Activated naive CD8-positive, alpha-beta T cell treated with anti-CD3 and anti-CD28 coated beads, Interleukin-2, amount 50 U/mL, for 24 hours (primary cell): Measurements from ENCODE around the gene SMPX.

Source experiments
- ATAC-seq: fragments of 150-1000 bp; cut with Tn5 transposase; one replicate; pipeline ENCODE4 v1.10.0; 2021
- DNase-seq: peaks from one replicate; pipeline ENCODE4 v3.0.0; 2021
- H3K27ac Mint-ChIP-seq: one replicate; pipeline ENCODE4 v1.8.0; 2021; ENCODE audit warnings: mild to moderate bottlenecking, mixed read lengths
- H3K27me3 Mint-ChIP-seq: one replicate; pipeline ENCODE4 v1.8.0; 2021; ENCODE audit warnings: mixed read lengths
- H3K36me3 Mint-ChIP-seq: one replicate; pipeline ENCODE4 v1.8.0; 2021; ENCODE audit warnings: low read depth, mixed read lengths
- H3K4me1 Mint-ChIP-seq: one replicate; pipeline ENCODE4 v1.8.0; 2021; ENCODE audit warnings: mixed read lengths
- H3K4me3 Mint-ChIP-seq: one replicate; pipeline ENCODE4 v1.8.0; 2021; ENCODE audit warnings: mild to moderate bottlenecking, moderate library complexity, mixed read lengths
- H3K9me3 Mint-ChIP-seq: one replicate; pipeline ENCODE4 v1.8.0; 2021; ENCODE audit warnings: mixed read lengths

Gene SMPX

DNA sequence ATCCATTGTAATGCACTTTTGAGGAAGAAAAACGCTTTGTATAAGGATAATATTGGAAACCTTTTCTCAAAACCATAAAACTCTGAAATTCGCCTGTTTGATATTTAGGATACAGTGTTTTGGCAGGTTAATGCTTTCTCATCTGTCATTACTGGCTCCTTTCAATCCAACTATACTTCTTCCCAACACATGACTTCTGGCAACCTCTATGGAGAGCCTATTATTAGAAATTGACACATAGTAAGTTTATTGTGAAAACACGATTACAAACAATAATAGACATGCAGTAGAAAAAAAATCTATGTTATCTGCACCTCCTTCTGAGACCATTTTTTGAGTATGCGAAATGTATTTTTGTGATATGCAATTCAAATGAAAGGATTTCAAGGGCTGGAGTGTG is 95.2 kb downstream of the SMPX start:
- Mint-ChIP-seq H3K27me3 (peaks cover 13% of the 10 kb centered on the region), H3K36me3 (no peaks in the 10 kb centered on the region), H3K4me1 (peaks cover 2% of the 10 kb centered on the region), H3K27ac (no peak overlapping the region), H3K4me3 (no peak overlapping the region), H3K9me3 (no peaks in the 10 kb centered on the region)
- DNase-seq (no peak), ATAC-seq (no peak)

GRCh38 chrX:21661316-21661715 is 96.6 kb downstream of the SMPX start:
- peaks cover 4% of the 10 kb centered on the region for H3K4me1 Mint-ChIP-seq
- no peak for ATAC-seq
- no peaks in the 10 kb centered on the region for H3K9me3 Mint-ChIP-seq
- H3K4me3 Mint-ChIP-seq, result no peak overlapping the region
- H3K36me3 Mint-ChIP-seq, result no peaks in the 10 kb centered on the region
- DNase-seq, result no peak
- no peak overlapping the region for H3K27ac Mint-ChIP-seq
- peaks cover 14% of the 10 kb centered on the region for H3K27me3 Mint-ChIP-seq

- H3K9me3 Mint-ChIP-seq, result no peaks in the 10 kb centered on the region
- no peak overlapping the region for H3K4me3 Mint-ChIP-seq
- no peak for DNase-seq
- peaks cover 4% of the 10 kb centered on the region for H3K4me1 Mint-ChIP-seq
- no peaks in the 10 kb centered on the region for H3K36me3 Mint-ChIP-seq
- H3K27me3 Mint-ChIP-seq, result peaks cover 12% of the 10 kb centered on the region
- no peak overlapping the region for H3K27ac Mint-ChIP-seq
- ATAC-seq, result no peak
Measured at GRCh38 chrX:21660156-21660555, 97.8 kb downstream of the SMPX start.

DNA sequence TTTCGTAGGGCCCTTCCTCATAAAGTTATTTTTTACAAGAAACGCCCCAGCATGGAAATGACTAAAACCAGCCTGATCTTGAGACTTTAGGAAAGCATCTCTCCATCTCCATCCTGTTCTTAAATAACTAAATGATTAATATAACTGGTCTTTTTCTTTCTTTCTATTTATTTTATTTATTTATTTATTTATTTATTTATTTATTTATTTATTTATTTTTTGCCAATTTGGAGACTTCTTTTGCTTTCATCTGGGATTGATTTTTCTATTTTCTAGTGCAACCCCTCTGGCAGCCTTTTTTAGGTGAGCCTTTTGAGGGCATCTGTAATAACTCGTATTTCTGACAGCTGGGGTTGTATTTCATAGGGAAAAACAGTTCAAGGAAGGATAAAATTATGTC is 98.6 kb downstream of the SMPX start:
- peaks cover 12% of the 10 kb centered on the region for H3K27me3 Mint-ChIP-seq
- peak overlapping the region; percentile 52 for H3K4me3 Mint-ChIP-seq
- peaks cover 4% of the 10 kb centered on the region for H3K4me1 Mint-ChIP-seq
- no peak overlapping the region for H3K27ac Mint-ChIP-seq
- ATAC-seq (no peak), DNase-seq (no peak)
- H3K36me3 Mint-ChIP-seq, result no peaks in the 10 kb centered on the region
- H3K9me3 Mint-ChIP-seq, result no peaks in the 10 kb centered on the region

DNA sequence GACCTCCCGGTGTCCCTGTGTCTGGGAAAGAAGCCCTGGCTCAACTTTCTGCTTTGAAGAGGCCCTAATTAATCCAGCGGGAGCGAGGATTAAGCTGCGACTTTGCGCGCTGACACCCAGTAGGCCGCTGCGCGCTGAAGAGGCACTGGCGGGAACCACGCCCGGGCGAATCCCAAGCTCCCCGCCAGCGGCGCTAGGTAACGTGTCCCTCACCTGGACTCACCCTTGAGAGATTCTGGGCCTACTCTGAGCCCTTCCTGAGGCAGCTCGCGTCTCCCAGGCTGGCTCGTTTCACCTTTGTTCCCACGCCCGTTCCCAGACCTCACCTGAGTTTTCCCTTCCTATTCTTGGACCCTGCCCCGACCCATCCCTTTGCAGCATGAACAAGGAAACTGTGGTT is 99.2 kb downstream of the SMPX start:
- H3K36me3 Mint-ChIP-seq, result no peaks in the 10 kb centered on the region
- no peak overlapping the region for H3K27ac Mint-ChIP-seq
- H3K9me3 Mint-ChIP-seq, result no peaks in the 10 kb centered on the region
- peaks cover 4% of the 10 kb centered on the region for H3K4me1 Mint-ChIP-seq
- DNase-seq (no peak), ATAC-seq (no peak)
- peak overlapping the region; percentile 52 for H3K4me3 Mint-ChIP-seq
- peaks cover 12% of the 10 kb centered on the region for H3K27me3 Mint-ChIP-seq

DNA sequence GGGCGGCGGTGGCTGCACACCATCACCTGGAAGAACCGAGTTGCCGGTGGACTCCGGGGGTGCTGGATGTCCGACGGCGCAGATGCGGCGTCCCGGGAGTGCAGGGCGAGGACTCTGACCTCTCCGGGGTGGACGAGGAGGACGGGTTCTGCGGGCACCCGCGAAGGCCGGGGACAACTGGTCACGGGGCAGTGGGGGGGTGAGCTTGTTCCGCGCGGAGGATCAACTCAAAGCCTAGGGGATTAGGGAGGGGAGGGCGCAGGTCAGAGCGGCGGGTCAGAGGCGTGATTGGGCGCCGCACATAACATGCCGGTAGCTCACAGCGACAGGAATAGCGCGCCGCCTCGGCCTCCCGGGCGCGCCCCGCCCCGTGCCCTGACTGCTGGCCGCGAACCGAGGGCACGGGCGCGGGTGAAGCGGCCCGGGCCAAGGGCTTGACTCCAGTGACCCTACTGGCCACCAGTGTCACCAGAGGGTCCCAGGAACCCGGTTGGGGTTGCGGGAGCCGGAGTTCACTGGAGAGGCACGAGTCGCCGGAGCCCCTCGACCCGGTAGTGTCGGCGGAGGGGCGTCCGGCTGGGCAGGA is 99.7 kb downstream of the SMPX start, which contains the start of gene KLHL34:
TSS of gene KLHL34 (minus strand) at position 179 of the 586 bp plus-strand sequence. CDS start 542 bp downstream, outside the sequence.
- H3K27ac Mint-ChIP-seq, result no peak within 1 kb of the TSS
- peaks cover 4% of the 10 kb centered on the region for H3K4me1 Mint-ChIP-seq
- H3K4me3 Mint-ChIP-seq, result peak within 1 kb of the TSS; percentile 52
- no peaks in the 10 kb centered on the region for H3K36me3 Mint-ChIP-seq
- H3K9me3 Mint-ChIP-seq, result no peaks in the 10 kb centered on the region
- peak; percentile 6 for DNase-seq
- ATAC-seq, result no peak
- peaks cover 12% of the 10 kb centered on the region for H3K27me3 Mint-ChIP-seq

DNA sequence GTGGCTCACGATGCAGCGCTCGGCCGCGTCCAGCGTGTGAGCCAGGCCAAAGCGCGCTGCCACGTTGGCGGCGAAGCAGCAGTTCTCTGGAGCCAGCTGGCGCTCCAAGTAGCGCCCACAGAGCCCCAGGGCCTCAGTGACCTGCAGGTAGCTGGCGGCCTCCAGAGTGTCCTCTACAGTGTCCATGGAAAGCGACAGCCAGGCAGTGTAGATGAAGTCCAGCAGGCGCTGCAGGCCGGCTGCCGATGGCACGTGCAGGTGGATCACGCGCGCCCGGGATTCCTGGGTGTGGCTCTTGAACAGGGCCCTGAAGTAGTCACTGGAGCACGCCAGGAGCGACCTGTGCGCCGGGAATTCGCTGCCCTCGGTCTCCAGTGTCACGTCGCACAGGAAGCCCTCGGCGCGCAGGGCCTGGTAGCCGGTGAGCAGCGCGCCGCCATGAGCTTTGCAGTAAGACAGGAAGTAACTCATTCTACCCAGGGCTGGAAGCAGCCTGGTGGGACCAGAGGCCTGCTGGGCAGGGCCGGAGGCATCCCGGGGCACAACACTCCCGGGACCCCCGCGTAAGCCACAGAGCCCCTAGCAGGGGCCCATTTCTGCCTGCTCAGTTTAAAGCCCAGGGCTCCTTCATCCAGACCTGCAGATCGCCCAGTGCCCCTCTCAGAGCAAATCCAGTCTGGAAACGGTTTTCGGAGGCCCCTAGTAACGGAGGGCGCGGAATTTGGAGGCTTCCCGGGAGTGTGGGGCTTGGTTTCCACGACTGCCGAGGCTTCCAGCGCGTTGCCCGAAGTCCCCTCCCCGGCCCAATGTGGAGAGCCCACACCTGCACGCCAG is 100.4 kb downstream of the SMPX start:
- Mint-ChIP-seq H3K9me3 (no peaks in the 10 kb centered on the region), H3K27ac (no peak overlapping the region), H3K27me3 (peaks cover 12% of the 10 kb centered on the region), H3K36me3 (no peaks in the 10 kb centered on the region), H3K4me1 (peaks cover 4% of the 10 kb centered on the region), H3K4me3 (no peak overlapping the region)
- DNase-seq (no peak), ATAC-seq (no peak)

DNA sequence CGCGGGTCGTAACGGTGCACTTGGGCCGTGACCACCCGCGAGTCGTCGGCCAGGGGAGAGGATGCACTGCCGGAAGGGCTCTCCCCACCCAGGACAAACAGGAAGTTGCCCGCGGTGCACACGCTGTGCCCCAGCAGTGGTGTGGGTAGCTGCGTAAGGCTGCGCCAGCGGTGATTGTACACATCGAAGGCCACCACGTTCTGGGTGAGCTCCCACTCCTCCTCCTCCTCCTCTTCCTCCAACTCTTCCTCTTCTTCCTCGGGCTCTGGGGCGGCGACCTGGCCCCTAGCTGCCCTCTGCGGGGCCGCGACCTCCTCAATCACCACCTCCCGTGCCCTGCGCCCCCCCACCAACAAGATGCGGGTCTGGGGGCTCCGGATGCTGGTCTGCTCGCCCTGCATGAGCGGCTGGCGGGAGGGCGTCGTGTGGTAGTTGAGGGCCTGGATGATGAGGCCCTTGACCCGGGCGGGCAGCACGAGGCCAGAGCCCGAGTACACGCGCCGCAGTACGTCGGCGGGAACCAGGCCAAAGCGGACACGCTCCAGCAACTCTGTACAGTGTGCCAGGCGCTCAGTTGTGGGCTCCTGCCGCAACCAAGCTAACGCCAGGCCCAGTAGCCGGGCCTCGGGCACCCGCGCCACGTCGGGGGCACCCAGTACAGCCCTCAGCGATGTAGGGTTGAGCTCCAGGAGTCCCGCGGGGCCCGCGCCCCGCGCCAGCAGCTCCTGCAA is 101.2 kb downstream of the SMPX start:
- Mint-ChIP-seq H3K27me3 (peaks cover 10% of the 10 kb centered on the region), H3K4me3 (no peak overlapping the region), H3K27ac (no peak overlapping the region), H3K4me1 (peaks cover 4% of the 10 kb centered on the region), H3K9me3 (no peaks in the 10 kb centered on the region), H3K36me3 (no peaks in the 10 kb centered on the region)
- no peak for DNase-seq
- ATAC-seq, result no peak
